HK-2 (cell line): ENCODE data around the gene FMNL2.

Experiments used
- DNase-seq: peaks from one replicate; pipeline ENCODE4 v3.0.0-alpha.2; 2018; ENCODE audit not compliant: unreplicated experiment

Gene FMNL2

GRCh38 chr2:152582081-152582480, 247.1 kb downstream of the FMNL2 start:
- DNase-seq, result no peak

- DNase-seq, result no peak
Measured at GRCh38 chr2:152583512-152584229, 248.7 kb downstream of the FMNL2 start.

- DNase-seq, result no peak
Measured at GRCh38 chr2:152584301-152584700, 249.3 kb downstream of the FMNL2 start.

- DNase-seq, result no peak
Measured at GRCh38 chr2:152585830-152586484, 251.0 kb downstream of the FMNL2 start.

- no peak for DNase-seq
Measured at GRCh38 chr2:152587187-152587947, 252.4 kb downstream of the FMNL2 start.

GRCh38 chr2:152588998-152589397, 254.0 kb downstream of the FMNL2 start:
- DNase-seq, result no peak

DNA sequence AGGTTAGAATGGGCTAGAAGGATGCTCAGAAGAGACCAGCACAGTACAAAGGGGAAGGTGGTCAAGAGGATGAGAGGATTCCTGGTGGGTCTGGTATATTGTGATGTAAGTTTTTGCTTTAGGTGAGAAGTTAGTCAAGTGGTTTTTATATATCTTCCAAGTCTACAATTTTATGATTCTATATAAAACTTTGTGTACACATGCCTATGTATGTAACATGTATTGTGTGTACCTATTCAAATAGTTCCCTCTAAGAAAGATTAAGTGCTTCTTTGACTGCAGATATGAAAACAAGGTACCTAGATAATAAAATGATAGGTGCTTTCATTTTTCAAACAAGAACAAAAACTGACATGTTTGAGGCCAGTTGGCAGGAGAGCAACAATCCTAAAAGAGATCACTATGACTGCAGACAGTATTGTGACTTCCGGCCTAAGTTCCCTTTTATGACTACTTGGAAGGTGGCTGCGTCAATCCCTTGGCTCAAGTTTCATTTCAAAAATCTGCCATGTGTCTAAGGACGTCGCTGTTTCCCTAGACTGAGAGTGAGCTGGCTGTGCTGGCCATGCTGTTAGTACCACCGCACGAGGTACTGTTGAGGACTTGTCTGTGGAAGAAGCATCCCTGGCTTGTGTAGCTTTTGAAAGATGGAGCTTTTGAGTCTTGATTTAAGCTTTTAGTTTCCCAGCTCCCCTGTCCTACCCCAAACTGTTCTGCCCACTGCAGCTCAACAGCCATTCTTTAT, 259.2 kb downstream of the FMNL2 start:
- DNase-seq, result no peak

DNA sequence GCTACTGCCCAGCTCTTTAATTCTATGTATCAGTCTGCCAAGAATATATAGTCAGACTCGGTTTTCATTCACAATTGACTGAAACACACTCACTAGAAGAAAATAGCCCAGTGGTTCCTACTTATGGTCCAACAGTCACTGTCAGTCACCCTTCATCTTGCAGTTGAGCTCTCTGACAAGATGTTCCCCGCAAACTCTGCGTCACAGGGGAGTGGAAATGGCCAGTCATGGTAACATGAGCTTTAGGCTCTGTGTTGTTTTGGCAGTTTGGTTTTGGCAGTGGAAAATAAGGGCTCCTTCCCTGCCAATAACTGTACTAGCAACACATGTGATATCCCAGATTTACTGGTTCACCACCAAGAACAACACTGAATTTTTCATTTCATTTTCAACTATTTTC, 259.8 kb downstream of the FMNL2 start:
- no peak for DNase-seq

DNA sequence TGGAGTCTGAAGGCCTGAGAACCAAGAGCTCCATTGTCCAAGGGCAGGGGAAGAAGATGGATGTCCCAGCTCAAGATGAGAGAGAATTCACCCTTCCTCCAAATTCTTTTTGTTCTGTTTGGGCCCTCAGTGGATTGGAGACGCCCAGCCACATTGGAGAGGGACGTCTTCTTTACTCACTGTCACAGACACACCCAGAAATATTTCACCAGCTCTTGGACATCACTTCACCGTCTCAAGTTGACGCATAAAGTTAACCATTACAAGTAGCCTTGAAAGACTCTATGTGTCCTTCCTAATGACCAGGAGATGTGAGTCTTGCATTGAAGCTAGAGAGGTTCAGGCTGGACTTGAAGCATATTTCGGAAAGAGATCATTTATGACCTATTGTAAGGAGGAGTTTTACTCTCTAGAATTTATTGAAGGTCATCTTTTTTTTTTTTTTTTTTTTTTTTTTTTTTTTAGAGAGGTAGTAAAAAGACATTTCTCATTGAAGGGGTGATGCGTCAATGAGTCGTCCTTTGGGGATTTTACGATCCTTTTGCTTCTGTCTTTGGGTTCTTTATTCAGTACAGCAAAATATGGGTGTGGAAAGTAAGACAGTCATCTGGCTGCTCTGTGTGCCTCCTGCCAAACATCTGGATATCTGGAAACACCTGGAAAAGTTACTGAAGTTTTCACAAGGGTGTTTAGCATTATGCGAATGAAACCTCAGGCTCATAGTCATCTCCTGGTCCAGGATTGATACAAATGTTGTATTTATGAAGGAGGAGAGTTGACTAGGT, 264.2 kb downstream of the FMNL2 start:
- no peak for DNase-seq

DNA sequence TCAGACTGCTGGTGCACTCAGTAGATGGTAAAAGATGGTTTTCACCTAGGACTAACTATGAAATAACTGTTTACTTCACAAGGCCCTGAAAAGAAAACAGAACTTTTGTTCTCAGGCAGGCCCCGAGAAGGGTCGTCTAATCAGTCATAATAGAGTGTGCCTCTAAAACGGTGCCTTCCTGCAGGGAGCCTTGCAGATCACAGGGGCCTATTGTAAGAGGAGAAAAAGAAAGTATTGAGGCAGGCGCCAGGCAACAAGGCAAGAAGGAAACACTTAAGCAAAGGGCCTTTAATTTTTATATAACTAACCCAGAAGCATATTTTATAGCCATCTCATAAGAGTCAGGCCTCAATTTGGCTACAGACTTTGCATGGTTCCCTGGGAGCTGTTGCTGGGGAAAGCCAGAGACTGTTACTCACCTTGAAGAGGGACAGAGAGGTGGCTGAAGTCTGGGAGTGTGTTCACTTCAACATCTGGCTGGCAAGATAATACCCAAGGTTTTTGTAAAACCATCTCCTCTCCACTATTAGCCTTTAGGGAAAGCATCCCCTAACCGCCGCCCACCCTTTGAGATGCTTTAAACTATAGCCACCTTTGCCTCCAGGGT, 265.2 kb downstream of the FMNL2 start:
- DNase-seq, result no peak

GRCh38 chr2:152600697-152601096, 265.7 kb downstream of the FMNL2 start:
- DNase-seq, result no peak

GRCh38 chr2:152602750-152603149, 267.8 kb downstream of the FMNL2 start:
- DNase-seq, result no peak

DNA sequence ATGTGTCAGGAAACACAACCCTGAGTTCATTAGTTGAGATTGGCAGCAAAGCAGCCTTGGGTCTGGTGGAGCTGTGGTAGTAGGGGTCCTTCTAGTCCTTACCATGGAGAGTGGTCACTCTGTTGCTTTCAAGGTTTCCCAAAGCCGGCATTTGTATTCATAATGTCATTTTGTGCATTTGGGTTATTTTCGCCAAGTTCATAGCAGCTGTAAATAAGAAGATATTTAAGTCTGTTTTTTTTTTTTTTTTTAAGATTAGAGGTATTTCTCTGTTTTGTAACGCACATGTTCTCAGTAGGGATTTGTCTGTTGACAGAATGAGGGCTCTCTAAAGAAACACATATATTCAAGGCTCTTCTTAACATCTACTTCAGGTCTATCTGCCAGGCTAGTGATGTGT, 268.2 kb downstream of the FMNL2 start:
- DNase-seq, result no peak

DNA sequence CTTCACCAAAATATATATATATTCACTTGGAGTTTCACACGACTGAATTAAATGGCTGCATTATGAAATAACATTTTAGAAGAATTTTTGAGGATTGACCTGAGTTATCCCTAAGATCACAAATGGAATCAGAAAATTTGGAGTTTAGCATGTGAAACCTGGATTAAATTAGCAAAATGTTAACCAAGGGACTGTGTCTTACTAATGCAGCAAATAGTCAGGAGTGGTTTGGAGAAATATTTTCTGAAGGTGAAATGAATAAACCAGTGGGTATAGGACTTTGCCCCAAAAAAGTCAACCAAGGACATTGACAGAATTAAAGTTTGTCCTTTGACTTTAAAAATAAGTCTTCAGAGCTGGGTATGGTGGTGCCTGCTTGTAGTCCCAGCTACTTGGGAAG, 271.1 kb downstream of the FMNL2 start:
- DNase-seq, result no peak

DNA sequence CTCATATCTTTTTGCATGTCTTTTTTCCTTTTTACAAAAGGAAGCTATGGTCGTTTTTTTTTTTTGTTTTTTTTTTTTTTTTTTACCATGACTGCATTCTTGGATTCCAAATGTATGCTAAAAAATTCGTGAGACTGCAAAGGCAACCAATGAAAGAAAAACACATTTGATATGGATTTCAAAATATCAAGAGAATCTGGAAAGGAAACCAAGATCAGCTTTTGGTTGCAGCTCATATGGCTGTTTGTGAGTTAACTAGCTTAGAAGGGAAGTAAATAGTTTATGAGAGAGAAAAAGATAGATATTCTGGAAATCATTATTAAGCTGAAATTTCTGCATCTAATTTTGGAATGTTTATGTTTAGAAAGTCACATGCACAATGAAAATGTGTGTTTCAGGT, 272.0 kb downstream of the FMNL2 start:
- DNase-seq, result no peak

GRCh38 chr2:152607793-152608300, 272.9 kb downstream of the FMNL2 start:
- no peak for DNase-seq

DNA sequence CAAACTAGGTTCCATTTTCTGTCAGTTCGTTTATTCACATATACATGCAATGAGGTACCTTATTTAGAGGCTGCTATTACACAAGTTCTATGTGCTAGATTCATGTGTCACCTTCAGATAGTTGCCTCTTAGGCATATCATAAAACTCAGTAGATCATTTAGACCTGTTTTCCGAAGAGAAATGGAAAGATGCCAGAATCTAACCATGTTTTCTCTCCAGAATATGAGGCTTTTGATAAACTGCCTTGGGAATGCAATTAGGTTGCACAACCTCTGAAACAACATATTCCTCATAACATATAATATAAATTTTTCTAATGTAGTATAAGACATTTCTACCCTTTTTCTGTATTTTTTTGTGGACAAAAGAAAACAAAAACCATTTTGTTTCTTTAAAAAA, 274.2 kb downstream of the FMNL2 start:
- DNase-seq, result no peak

DNA sequence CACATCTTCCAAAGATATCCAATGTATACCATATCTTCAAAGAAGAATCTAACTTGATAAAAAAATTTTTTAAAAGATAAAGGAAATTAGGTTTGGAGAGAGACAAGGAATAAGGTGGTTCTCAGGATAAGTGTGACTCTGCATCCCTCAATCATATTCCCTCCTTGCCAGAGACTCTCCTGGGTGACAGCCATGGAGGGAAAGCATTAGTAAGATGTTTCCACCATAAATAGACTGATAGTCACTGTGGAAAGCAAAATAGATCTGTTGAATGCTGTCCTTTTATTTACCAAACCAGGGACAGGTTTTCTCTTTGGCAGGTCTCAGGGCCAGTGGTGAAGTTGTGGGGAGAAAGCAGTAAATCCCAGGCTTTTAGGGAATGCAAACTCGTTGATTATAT, 274.7 kb downstream of the FMNL2 start:
- DNase-seq, result no peak

DNA sequence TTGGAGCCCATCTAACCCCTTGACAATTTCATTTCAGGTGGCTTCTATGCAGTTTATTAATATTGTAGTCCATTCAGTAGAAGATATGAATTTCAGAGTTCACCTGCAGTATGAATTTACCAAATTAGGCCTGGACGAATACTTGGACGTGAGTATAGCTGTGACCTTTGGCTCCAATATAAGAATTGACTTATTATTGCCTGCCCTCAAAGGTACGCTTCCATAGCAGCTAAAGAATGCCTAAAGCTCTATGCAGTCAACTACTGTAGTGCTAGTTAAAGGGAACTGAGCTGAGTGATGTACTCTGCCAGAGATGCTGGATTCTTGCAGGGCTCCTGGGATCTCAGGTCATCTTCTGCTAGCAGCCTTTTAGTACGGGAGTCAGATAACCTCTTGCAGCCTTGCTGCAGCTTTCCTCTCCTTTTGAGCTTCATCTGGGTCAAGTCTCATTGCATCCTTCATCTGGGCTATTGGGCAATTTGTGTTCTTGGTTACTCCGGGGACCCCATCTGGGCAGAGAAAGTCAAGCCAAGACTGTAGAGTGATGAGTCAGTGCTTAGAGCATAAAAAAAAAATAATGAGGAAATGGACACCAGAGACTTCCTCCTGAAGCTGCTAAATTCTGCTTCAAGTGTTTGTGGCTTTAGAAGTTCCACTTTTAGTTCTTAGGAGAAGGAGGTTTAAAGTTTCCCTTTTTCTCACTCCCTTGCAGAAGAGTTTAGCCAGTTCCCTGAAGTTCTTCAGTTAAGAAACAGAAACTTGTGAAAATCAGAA, 276.7 kb downstream of the FMNL2 start:
- DNase-seq, result peak; percentile 15

DNA sequence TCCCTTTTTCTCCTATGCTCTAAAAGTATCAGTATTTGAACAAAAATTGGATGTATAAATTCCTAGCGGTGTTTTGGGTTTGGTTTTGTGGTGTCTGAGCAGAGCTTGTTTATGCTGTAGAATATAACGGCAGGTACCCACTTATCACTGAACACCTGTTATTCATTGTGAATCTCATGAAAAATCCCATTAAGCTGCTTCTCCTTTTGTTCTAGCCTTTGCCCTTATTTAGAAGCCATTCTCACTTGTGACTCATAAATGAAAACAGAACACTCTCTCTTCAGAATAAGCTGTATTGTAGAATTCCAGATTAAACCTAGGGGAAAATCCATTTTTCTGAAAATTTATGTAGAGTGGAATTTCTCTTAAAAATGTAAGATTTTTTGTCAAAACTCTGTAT, 278.3 kb downstream of the FMNL2 start:
- no peak for DNase-seq
